A549 (cell line): ENCODE results near the gene TMSB15B. TPM values are rescaled to one million over a fixed set of nuclear protein-coding genes. Genes with fewer than 3 reads are reported as not detected.
"Not testable (repeated sequence)": the region's sequence is repeated elsewhere in the genome, so short reads cannot be mapped to it uniquely, and the experiment has no call there.

ENCODE experiments used
- ATAC-seq, 2 experiments: fragments of 200-7000 bp in 1 of 2; fragments of >200 bp in 1 of 2; cut with Nextera tagmentation in 1 of 2; cut with Tn5 transposase in 1 of 2; 3 replicates each; pipeline versions ENCODE4 v1.8.0 to v1.9.1; 2018 to 2020; ENCODE audit warnings: mild to moderate bottlenecking in 1 of 2, moderate library complexity in 1 of 2
- CTCF ChIA-PET: fragments of 300-600 bp; sonication (Branson Sonifier 250); formaldehyde crosslinking; extraction: SDS; loops from one replicate; lab custom pipeline; 2021; ENCODE audit warnings: antibody characterized with exemption, inconsistent platforms; lab: Yijun Ruan, JAX
- POLR2A ChIA-PET: fragments of 350-600 bp; formaldehyde crosslinking; extraction: SDS; loops from one replicate; lab custom pipeline; 2021; ENCODE audit warnings: antibody characterized with exemption, inconsistent platforms; lab: Yijun Ruan, JAX
- DNase-seq, 2 experiments: peaks; one replicate each; pipeline versions ENCODE4 v3.0.0 to v3.0.0-alpha.2; 2011 to 2016; ENCODE audit warnings: low read depth in 1 of 2, low spot score in 1 of 2
- FAIRE-seq: peaks from 2 replicates; lab custom pipeline; 2011; peaks lifted over from hg19 to GRCh38; lab: Jason Lieb, UNC
- H3K27ac ChIP-seq, 2 experiments: fragments of >200 bp; sonication (Bioruptor Twin); formaldehyde crosslinking; 3 replicates each; pipeline ENCODE4 v1.5.1; 2016 to 2017
- H3K4me1 ChIP-seq: fragments of >200 bp; sonication (Bioruptor Twin); formaldehyde crosslinking; 3 replicates; pipeline ENCODE4 v1.6.1; 2016
- H3K4me2 ChIP-seq: fragments of >200 bp; sonication (Bioruptor Twin); formaldehyde crosslinking; 3 replicates; pipeline ENCODE4 v1.6.1; 2016
- H3K4me3 ChIP-seq: fragments of >200 bp; sonication (Bioruptor Twin); formaldehyde crosslinking; 3 replicates; pipeline ENCODE4 v1.5.1; 2016
- H3K9me3 ChIP-seq: fragments of >200 bp; sonication (Bioruptor Twin); formaldehyde crosslinking; 3 replicates; pipeline ENCODE4 v1.6.1; 2016
- CBX8 ChIP-seq: fragments of 200-600 bp; sonication (generic); IDR thresholded peaks from 2 replicates; pipeline ENCODE4 v1.6.1; 2016
- CHD2 ChIP-seq: fragments of 150-350 bp; IDR thresholded peaks from 2 replicates; pipeline ENCODE4 v1.6.1; 2014; ENCODE audit warnings: low read length; ENCODE audit not compliant: partially characterized antibody
- CTCF ChIP-seq: fragments of >200 bp; sonication (Bioruptor Twin); formaldehyde crosslinking; IDR thresholded peaks from 3 replicates; pipeline ENCODE4 v1.5.1; 2016
- E2F6 ChIP-seq: IDR thresholded peaks from 2 replicates; pipeline ENCODE4 v1.6.1; 2012; ENCODE audit warnings: low read depth, borderline replicate concordance
- EP300 ChIP-seq, 2 experiments: fragments of >200 bp; sonication (Bioruptor Twin); formaldehyde crosslinking; IDR thresholded peaks; 2 replicates in 1 of 2; 3 replicates in 1 of 2; pipeline ENCODE4 v1.6.1; 2016 to 2017
- HOXB13 ChIP-seq: fragments of 250-450 bp; sonication (Bioruptor Pico); IDR thresholded peaks from 2 replicates; pipeline ENCODE4 v1.5.0; 2020; ENCODE audit warnings: low read depth, mild to moderate bottlenecking, moderate library complexity
- MAX ChIP-seq: IDR thresholded peaks from 2 replicates; pipeline ENCODE4 v1.6.1; 2012
- MAZ ChIP-seq: fragments of 150-350 bp; IDR thresholded peaks from 2 replicates; pipeline ENCODE4 v1.6.1; 2014; ENCODE audit warnings: antibody characterized with exemption, low read depth, low read length, borderline replicate concordance
- NR3C1 ChIP-seq: fragments of >200 bp; sonication (Bioruptor Twin); formaldehyde crosslinking; IDR thresholded peaks from 3 replicates; pipeline ENCODE4 v1.6.1; 2017
- PHF8 ChIP-seq: fragments of 200-600 bp; sonication (generic); IDR thresholded peaks from 2 replicates; pipeline ENCODE4 v1.6.1; 2016; ENCODE audit warnings: low read depth, mild to moderate bottlenecking, antibody characterized with exemption, moderate library complexity, borderline replicate concordance
- POLR2A ChIP-seq: IDR thresholded peaks from 2 replicates; pipeline ENCODE4 v1.6.1; 2012; ENCODE audit warnings: mild to moderate bottlenecking, low read length
- RAD21 ChIP-seq, 2 experiments: fragments of >200 bp in 1 of 2; sonication (Bioruptor Twin) in 1 of 2; formaldehyde crosslinking in 1 of 2; IDR thresholded peaks in 1 of 2; conservative IDR thresholded peaks in 1 of 2; 2 replicates in 1 of 2; 3 replicates in 1 of 2; pipeline ENCODE4 v1.6.1; 2012 to 2018; ENCODE audit warnings: inconsistent platforms in 1 of 2
- SMC3 ChIP-seq: fragments of >200 bp; sonication (Bioruptor Twin); formaldehyde crosslinking; IDR thresholded peaks from 3 replicates; pipeline ENCODE4 v1.6.1; 2018; ENCODE audit warnings: inconsistent platforms
- TFCP2L1 ChIP-seq: fragments of 250-450 bp; sonication (Bioruptor Pico); IDR thresholded peaks from 2 replicates; pipeline ENCODE4 v1.5.0; 2021; ENCODE audit warnings: mild to moderate bottlenecking
- ZC3H11A ChIP-seq: fragments of 450-650 bp; IDR thresholded peaks from 2 replicates; pipeline ENCODE4 v1.6.1; 2014; ENCODE audit warnings: antibody characterized with exemption, mild to moderate bottlenecking
- ZSCAN20 ChIP-seq: fragments of 250-450 bp; sonication (Bioruptor Pico); IDR thresholded peaks from 2 replicates; pipeline ENCODE4 v1.8.0; 2022; ENCODE audit warnings: mild to moderate bottlenecking, moderate library complexity
- WGBS: methylation state at CpG from one replicate; pipeline ENCODE4 v1.1.6; 2017; ENCODE audit errors: missing lambda C conversion rate; 5-methylcytosine and 5-hydroxymethylcytosine counted together
- polyA plus RNA-seq, 4 experiments: library from polyadenylated mRNA; depleted of rRNA in 3 of 4; stranded (reverse); fragments of >200 nt; fragmentation: RNase III in 1 of 4; extraction: RNeasy Plus Mini Kit Qiagen cat#74134 plus additional on column Dnase treatment in 1 of 4; gene quantifications; 2 replicates in 3 of 4; 3 replicates in 1 of 4; pipeline ENCODE4 v1.2.3, GENCODE V29; 2011 to 2017

TMSB15B gene
- polyA plus RNA-seq, 2 of the 4 experiments (the other 2 are of a cell fraction): 6.5 to 12.2 TPM

- CTCF ChIA-PET: interaction anchor here (1.0 to 3.3 kb wide), 3 partner anchors 9 to 73 kb away, joined by 4 to 12 read pairs (median 10); no protein-coding TSS in a partner anchor
- POLR2A ChIA-PET: interaction anchor here (1.1 kb wide), 1 partner anchor 73 kb away, joined by 4 read pairs; no protein-coding TSS in a partner anchor
- 0 out of 3 replicates have a peak, but pooled peaks cover 2% of the 10 kb centered on the region for H3K4me1 ChIP-seq
- peak; percentile 51 for FAIRE-seq
- DNase-seq: peak; percentile 67 to 81
- H3K9me3 ChIP-seq: no peaks in the 10 kb centered on the region
- peak overlapping the region; percentile 63 for H3K4me3 ChIP-seq
- H3K4me2 ChIP-seq: peak overlapping the region; percentile 96
- 4% methylated on average over 13 of the region's 18 CpGs for WGBS
- peak; percentile 14 to 38; a peak in 2 of 5 replicates for TF ChIP-seq RAD21 (conservative IDR thresholded peaks at IDR 0.05 in 1 of 2, IDR thresholded peaks at IDR 0.05 in 1 of 2)
- no peak for TF ChIP-seq ZC3H11A
- TF ChIP-seq SMC3: 0 out of 3 replicates have a peak, but pooled peaks have one; percentile 21
- TF ChIP-seq CTCF: peak; percentile 50
- peak; percentile 83 to 88 for ATAC-seq
- peak overlapping the region; percentile 68 to 90 for H3K27ac ChIP-seq
Observed at GRCh38 chrX:103918050-103918449, 44.4 kb upstream of the TMSB15B start.

- Histone ChIP-seq H3K27ac (peak overlapping the region; percentile 68 to 90), H3K4me1 (0 out of 3 replicates have a peak, but pooled peaks cover 2% of the 10 kb centered on the region), H3K4me3 (peak overlapping the region; percentile 63)
- peak; percentile 58 to 75 for DNase-seq
- POLR2A ChIA-PET: interaction anchor here (1.1 to 1.2 kb wide), 2 partner anchors 10 to 74 kb away, joined by 4 to 5 read pairs; no protein-coding TSS in a partner anchor
- TF ChIP-seq POLR2A: peak; percentile 24; the same call in 1 of the 2 replicates
- TF ChIP-seq ZSCAN20 (CRISPR knock-in tag): no peak
- TF ChIP-seq PHF8: peak; percentile 13; the same call in 1 of the 2 replicates
- TF ChIP-seq CHD2: no peak
- TF ChIP-seq TFCP2L1 (CRISPR knock-in tag): no peak
- peak; percentile 73; the same call in 1 of the 2 replicates for TF ChIP-seq E2F6
- TF ChIP-seq MAX: peak; percentile 73
- no peak for TF ChIP-seq HOXB13 (CRISPR knock-in tag)
- no peak for TF ChIP-seq NR3C1
- TF ChIP-seq CBX8: no peak
- TF ChIP-seq, all 56 proteins: peak for 4
- FAIRE-seq (no peak), ATAC-seq (peak; percentile 85 to 90)
- no peaks in the 10 kb centered on the region for H3K9me3 ChIP-seq
- 2% methylated on average over 16 of the region's 64 CpGs for WGBS
- H3K4me2 ChIP-seq: peak overlapping the region; percentile 96
- CTCF ChIA-PET: interaction anchor here (1.0 to 3.3 kb wide), 4 partner anchors 10 to 218 kb away, joined by 3 to 12 read pairs (median 7); no protein-coding TSS in a partner anchor
Observed at GRCh38 chrX:103918571-103919269, 43.7 kb upstream of the TMSB15B start.

GRCh38 chrX:103919270-103919637 lies 43.2 kb upstream of the TMSB15B start:
- Histone ChIP-seq H3K27ac (peak overlapping the region; percentile 68 to 90), H3K4me2 (peak overlapping the region; percentile 96), H3K4me1 (0 out of 3 replicates have a peak, but pooled peaks cover 2% of the 10 kb centered on the region), H3K4me3 (peak overlapping the region; percentile 63), H3K9me3 (no peaks in the 10 kb centered on the region)
- ChIA-PET POLR2A (interaction anchor here (1.2 kb wide), 1 partner anchor 11 kb away, joined by 5 read pairs; no protein-coding TSS in a partner anchor), CTCF (interaction anchor here (1.0 to 3.3 kb wide), 5 partner anchors 11 to 217 kb away, joined by 3 to 12 read pairs (median 5); no protein-coding TSS in a partner anchor)
- FAIRE-seq: no peak
- WGBS: 5% methylated on average over 10 of the region's 10 CpGs
- ATAC-seq: peak; percentile 84 to 88
- peak; percentile 72 for DNase-seq
- TF ChIP-seq PHF8 (0 out of 2 replicates have a peak, but pooled peaks have one; percentile 5), MAZ (no peak), E2F6 (peak; percentile 1; the same call in 1 of the 2 replicates), EP300 (IDR thresholded peaks at IDR 0.05) (no peak), MAX (peak; percentile 39)

- POLR2A ChIA-PET: not testable (repeated sequence)
- CTCF ChIA-PET: interaction anchor here (1.3 to 3.3 kb wide), 3 partner anchors 72 to 76 kb away, joined by 3 to 12 read pairs (median 5); no protein-coding TSS in a partner anchor
- WGBS: 100% methylated on average over 3 of the region's 3 CpGs
Observed at GRCh38 chrX:103920515-103920914, 41.9 kb upstream of the TMSB15B start.

More at GRCh38 chrX:103920515-103920914, 41.9 kb upstream of the TMSB15B start:
- peak; percentile 56 for FAIRE-seq
- not testable (repeated sequence) for H3K9me3 ChIP-seq, H3K4me3 ChIP-seq, H3K4me2 ChIP-seq, DNase-seq, H3K4me1 ChIP-seq, H3K27ac ChIP-seq, ATAC-seq
